Measurements from ENCODE around the gene ATXN10. TPM values are rescaled to one million over a fixed set of nuclear protein-coding genes. Genes with fewer than 3 reads are reported as not detected.

ATXN10 gene
- total RNA-seq, 4 donors from 2014 or later = 79.0 to 152 (median 88.3) TPM

DNA sequence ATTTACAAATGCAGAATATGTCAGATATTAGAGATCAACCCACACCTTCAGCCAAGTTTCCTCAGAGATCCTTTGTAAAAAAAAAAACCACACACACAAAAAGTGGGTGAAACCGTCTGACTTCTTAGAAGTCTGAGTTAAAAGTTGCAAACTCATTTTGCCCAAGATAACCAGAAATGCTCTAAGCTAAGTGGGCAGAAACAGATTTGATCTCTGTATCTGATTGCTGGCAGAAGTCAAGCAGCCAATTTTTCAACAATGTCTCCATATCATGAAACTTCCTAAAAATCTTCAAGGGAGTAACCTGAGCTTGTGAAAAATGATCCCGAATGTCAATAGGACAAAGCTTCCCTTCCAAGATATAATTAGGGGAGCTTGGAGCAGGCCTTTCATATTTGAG lies 28.6 kb upstream of the ATXN10 start:
- WGBS, 2 donors = 29 to 30% methylated on average over 2 of the region's 2 CpGs
- intact Hi-C loops (cut with DNase I) = loop anchor here (5.0 to 10.0 kb wide), 2 partner anchors 66 to 222 kb away; no protein-coding TSS in a partner anchor
- H3K36me3 ChIP-seq = no peaks in the 10 kb centered on the region
- H3K4me1 ChIP-seq = peaks cover 23 to 51% (median 32%) of the 10 kb centered on the region in 3 donors
- no peaks in the 10 kb centered on the region for H3K9me3 ChIP-seq
- no peak overlapping the region for H3K4me3 ChIP-seq
- no peak for TF ChIP-seq POLR2A (IDR thresholded peaks at IDR 0.05)
- TF ChIP-seq, protein P1, sequence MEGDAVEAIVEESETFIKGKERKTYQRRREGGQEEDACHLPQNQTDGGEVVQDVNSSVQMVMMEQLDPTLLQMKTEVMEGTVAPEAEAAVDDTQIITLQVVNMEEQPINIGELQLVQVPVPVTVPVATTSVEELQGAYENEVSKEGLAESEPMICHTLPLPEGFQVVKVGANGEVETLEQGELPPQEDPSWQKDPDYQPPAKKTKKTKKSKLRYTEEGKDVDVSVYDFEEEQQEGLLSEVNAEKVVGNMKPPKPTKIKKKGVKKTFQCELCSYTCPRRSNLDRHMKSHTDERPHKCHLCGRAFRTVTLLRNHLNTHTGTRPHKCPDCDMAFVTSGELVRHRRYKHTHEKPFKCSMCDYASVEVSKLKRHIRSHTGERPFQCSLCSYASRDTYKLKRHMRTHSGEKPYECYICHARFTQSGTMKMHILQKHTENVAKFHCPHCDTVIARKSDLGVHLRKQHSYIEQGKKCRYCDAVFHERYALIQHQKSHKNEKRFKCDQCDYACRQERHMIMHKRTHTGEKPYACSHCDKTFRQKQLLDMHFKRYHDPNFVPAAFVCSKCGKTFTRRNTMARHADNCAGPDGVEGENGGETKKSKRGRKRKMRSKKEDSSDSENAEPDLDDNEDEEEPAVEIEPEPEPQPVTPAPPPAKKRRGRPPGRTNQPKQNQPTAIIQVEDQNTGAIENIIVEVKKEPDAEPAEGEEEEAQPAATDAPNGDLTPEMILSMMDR (IDR thresholded peaks at IDR 0.05) = no peak
- no peak for DNase-seq
- peaks cover 0 to 59% (median 2%) of the 10 kb centered on the region in 4 donors for H3K27me3 ChIP-seq
- no peak overlapping the region for H3K27ac ChIP-seq

DNA sequence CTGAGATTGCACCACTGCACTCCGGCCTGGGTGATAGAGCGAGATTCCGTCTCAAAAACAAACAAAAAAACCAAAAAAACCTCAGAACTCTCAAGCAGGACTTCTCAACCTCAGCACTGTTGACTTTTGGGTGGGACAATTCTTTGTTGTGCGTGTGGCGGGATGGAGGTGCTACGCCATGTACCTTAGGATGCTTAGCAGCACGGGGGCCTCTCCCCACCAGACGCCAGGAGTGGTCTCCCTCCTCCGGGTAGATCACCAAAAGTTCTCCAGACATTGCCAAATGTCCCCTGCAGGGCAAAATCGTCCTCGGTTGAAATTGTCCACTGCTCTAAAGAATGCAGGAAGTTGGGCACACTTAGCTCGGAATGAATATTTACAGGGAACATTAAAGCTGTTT lies 26.9 kb upstream of the ATXN10 start:
- Histone ChIP-seq H3K4me1 (peaks cover 13 to 34% (median 21%) of the 10 kb centered on the region in 3 donors), H3K27ac (no peak overlapping the region), H3K27me3 (peaks cover 0 to 45% (median 2%) of the 10 kb centered on the region in 4 donors), H3K9me3 (no peaks in the 10 kb centered on the region), H3K4me3 (no peak overlapping the region), H3K36me3 (no peaks in the 10 kb centered on the region)
- TF ChIP-seq, protein P1 (IDR thresholded peaks at IDR 0.05) = no peak
- no peak for TF ChIP-seq POLR2A (IDR thresholded peaks at IDR 0.05)
- intact Hi-C loops (cut with DNase I) = loop anchor here (5.0 to 10.0 kb wide), 2 partner anchors 67 to 220 kb away; no protein-coding TSS in a partner anchor
- 84 to 85% methylated on average over 10 to 11 of the region's 12 CpGs for WGBS, 2 donors
- no peak for DNase-seq

DNA sequence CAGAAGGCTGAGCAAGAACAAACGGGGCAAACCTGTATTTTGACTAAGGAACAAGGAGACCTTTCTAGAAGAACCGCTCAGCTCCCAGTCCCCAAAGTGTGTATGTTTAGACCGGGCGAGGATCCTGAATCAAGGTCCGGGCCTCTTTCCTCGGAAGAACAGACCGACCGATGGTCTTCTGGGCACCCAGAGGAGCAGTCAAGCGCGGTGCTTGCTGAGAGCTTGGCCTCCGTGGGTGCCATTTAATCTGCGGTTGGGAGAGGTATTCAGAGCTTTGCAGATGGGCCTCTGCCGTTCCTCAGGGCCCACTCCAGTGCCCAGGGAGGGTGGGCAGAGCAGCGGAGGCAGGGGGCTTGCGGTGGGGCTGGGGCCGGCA lies 26.5 kb upstream of the ATXN10 start:
- TF ChIP-seq POLR2A (IDR thresholded peaks at IDR 0.05) = no peak
- TF ChIP-seq, protein P1 (IDR thresholded peaks at IDR 0.05) = no peak
- Histone ChIP-seq H3K36me3 (no peaks in the 10 kb centered on the region), H3K27ac (no peak overlapping the region), H3K9me3 (no peaks in the 10 kb centered on the region), H3K4me1 (peaks cover 10 to 30% (median 17%) of the 10 kb centered on the region in 3 donors), H3K27me3 (peaks cover 0 to 40% (median 2%) of the 10 kb centered on the region in 4 donors), H3K4me3 (peak overlapping the region in 2 of 4 donors; percentile 15 to 48)
- no peak for DNase-seq
- WGBS, 2 donors = 52 to 73% methylated on average over 4 to 5 of the region's 16 CpGs
- intact Hi-C loops (cut with DNase I) = loop anchor here (10.0 kb wide), 1 partner anchor 220 kb away; no protein-coding TSS in a partner anchor

DNA sequence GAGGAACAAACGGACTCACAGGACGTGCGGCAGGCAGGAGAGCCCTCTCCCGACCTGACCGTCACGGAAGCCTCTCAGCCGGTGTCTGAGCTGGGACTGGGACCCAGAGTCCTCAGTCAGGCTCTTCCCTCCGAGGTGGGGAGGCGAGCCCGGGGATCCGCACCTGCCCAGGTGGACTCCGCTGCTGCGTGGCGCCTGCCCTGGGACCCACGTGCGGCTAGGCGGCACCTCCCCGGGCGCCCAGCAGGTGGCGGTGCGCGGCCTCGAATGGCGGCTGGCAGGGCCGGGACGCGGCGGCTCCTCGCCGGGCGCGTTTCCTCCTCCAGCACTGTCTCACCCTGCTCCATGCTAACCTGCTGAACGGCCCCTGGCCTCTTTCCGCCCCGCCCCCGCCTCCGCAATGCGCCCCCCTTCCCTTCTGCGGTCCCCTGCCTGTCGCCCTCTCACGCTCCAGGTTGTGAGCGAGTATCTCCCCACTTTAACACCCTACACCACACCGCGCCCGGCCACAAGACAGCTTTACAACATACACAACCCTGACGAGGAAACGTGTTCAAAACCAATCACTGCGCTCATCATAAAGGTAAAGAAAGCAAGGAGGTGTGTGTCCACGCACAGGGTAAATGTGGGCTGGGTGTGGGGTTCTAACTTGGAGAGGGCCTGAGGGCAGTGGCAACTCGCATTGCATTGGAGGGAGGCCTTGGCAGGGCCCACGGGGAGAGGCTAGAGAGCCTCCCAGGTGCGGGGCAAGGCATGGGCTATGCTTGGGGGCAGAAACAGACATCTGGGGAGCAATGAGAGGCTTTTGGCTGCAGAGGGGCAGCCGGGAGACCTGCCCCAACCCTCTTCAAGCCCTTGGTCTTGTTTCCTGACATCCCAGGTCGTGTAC lies 25.9 kb upstream of the ATXN10 start:
- intact Hi-C loops (cut with DNase I) = loop anchor here (10.0 kb wide), 1 partner anchor 219 kb away; no protein-coding TSS in a partner anchor
- H3K27me3 ChIP-seq = peaks cover 0 to 35% (median 2%) of the 10 kb centered on the region in 4 donors
- peak overlapping the region in 2 of 4 donors; percentile 15 to 48 for H3K4me3 ChIP-seq
- no peaks in the 10 kb centered on the region for H3K36me3 ChIP-seq
- WGBS, 2 donors = 15 to 50% methylated on average over 9 to 37 of the region's 54 CpGs
- peaks cover 10 to 25% (median 11%) of the 10 kb centered on the region in 3 donors for H3K4me1 ChIP-seq
- H3K9me3 ChIP-seq = no peaks in the 10 kb centered on the region
- TF ChIP-seq, protein P1 (IDR thresholded peaks at IDR 0.05) = peak; percentile 86 to 98 (median 96)
- no peak for TF ChIP-seq POLR2A (IDR thresholded peaks at IDR 0.05)
- H3K27ac ChIP-seq = no peak overlapping the region
- DNase-seq = no peak

All from esophagus squamous epithelium (tissue), 5 donors.